Vagina (tissue), 2 donors: ENCODE measurements around the gene ATP6V0E2. TPM values are rescaled to one million over a fixed set of nuclear protein-coding genes. Genes with fewer than 3 reads are reported as not detected.
"Not testable (repeated sequence)": the region's sequence is repeated elsewhere in the genome, so short reads cannot be mapped to it uniquely, and the experiment has no call there.

Experiments
- DNase-seq, 2 donors: peaks; one replicate each; pipeline ENCODE4 v3.0.0-alpha.2; 2017; ENCODE audit errors: extremely low spot score in 2 of 2
- H3K27ac ChIP-seq: fragments of 200-600 bp; sonication (generic); one replicate; pipeline ENCODE4 v1.5.1; 2019
- H3K27me3 ChIP-seq: fragments of 200-600 bp; sonication (generic); one replicate; pipeline ENCODE4 v1.5.1; 2019
- H3K36me3 ChIP-seq, 2 donors: fragments of 200-600 bp; sonication (generic); one replicate each; pipeline ENCODE4 v1.5.1; 2017 to 2019
- H3K4me1 ChIP-seq: fragments of 200-600 bp; sonication (generic); one replicate; pipeline ENCODE4 v1.5.1; 2019
- H3K4me3 ChIP-seq, 2 donors: fragments of 200-600 bp; sonication (generic); 1 replicate in 1 of 2; 2 replicates in 1 of 2; pipeline ENCODE4 v1.5.1; 2016 to 2019
- H3K9me3 ChIP-seq: fragments of 200-600 bp; sonication (generic); one replicate; pipeline ENCODE4 v1.5.1; 2019
- POLR2A ChIP-seq, 2 donors: fragments of 450-650 bp; IDR thresholded peaks; one replicate each; pipeline ENCODE4 v1.6.1; 2017; ENCODE audit warnings: antibody characterized with exemption in 2 of 2, mild to moderate bottlenecking in 2 of 2, moderate library complexity in 2 of 2
- POLR2AphosphoS5 ChIP-seq, 2 donors: sonication (generic); formaldehyde crosslinking; IDR thresholded peaks; one replicate each; pipeline ENCODE4 v1.9.0; 2017; ENCODE audit warnings: antibody characterized with exemption in 2 of 2, mild to moderate bottlenecking in 2 of 2, low read depth in 1 of 2; ENCODE audit not compliant: insufficient read depth in 1 of 2
- intact Hi-C: fragments of 100-400 bp; cut with DNase I; formaldehyde crosslinking; loops from one replicate; pipeline ENCODE4 v1.15.1; 2023
- total RNA-seq: library from RNA; depleted of rRNA; stranded (reverse); fragments of >200 nt; gene quantifications from one replicate; pipeline ENCODE4 v1.2.3, GENCODE V29; 2016
- TF ChIP-seq, protein P1 (sequence below), 3 experiments: fragments of 450-650 bp in 2 of 3; fragments of 200-600 bp in 1 of 3; sonication (generic) in 1 of 3; IDR thresholded peaks; one replicate each; pipeline ENCODE4 v1.5.1; 2017 to 2019; ENCODE audit warnings: antibody characterized with exemption in 3 of 3, mild to moderate bottlenecking in 2 of 3, moderate library complexity in 2 of 3

Gene ATP6V0E2
- total RNA-seq, 1 donor from 2014 or later, result 13.3 TPM

- no peak overlapping the region for H3K27ac ChIP-seq
- no peaks in the 10 kb centered on the region for H3K9me3 ChIP-seq
- H3K4me1 ChIP-seq, result no peaks in the 10 kb centered on the region
- no peak overlapping the region for H3K4me3 ChIP-seq
- no peak for DNase-seq
- TF ChIP-seq POLR2A (IDR thresholded peaks at IDR 0.05) (no peak), POLR2AphosphoS5 (IDR thresholded peaks at IDR 0.05; ENCODE audit: insufficient read depth in 1 of 2, low read depth in 1 of 2) (no peak)
- TF ChIP-seq, protein P1, sequence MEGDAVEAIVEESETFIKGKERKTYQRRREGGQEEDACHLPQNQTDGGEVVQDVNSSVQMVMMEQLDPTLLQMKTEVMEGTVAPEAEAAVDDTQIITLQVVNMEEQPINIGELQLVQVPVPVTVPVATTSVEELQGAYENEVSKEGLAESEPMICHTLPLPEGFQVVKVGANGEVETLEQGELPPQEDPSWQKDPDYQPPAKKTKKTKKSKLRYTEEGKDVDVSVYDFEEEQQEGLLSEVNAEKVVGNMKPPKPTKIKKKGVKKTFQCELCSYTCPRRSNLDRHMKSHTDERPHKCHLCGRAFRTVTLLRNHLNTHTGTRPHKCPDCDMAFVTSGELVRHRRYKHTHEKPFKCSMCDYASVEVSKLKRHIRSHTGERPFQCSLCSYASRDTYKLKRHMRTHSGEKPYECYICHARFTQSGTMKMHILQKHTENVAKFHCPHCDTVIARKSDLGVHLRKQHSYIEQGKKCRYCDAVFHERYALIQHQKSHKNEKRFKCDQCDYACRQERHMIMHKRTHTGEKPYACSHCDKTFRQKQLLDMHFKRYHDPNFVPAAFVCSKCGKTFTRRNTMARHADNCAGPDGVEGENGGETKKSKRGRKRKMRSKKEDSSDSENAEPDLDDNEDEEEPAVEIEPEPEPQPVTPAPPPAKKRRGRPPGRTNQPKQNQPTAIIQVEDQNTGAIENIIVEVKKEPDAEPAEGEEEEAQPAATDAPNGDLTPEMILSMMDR (IDR thresholded peaks at IDR 0.05), result no peak
- no peaks in the 10 kb centered on the region for H3K27me3 ChIP-seq
- intact Hi-C loops, result no loop called here
- H3K36me3 ChIP-seq, result no peaks in the 10 kb centered on the region
These were observed 11.6 kb downstream of the ATP6V0E2 start for GRCh38 chr7:149885191-149886017.

DNA sequence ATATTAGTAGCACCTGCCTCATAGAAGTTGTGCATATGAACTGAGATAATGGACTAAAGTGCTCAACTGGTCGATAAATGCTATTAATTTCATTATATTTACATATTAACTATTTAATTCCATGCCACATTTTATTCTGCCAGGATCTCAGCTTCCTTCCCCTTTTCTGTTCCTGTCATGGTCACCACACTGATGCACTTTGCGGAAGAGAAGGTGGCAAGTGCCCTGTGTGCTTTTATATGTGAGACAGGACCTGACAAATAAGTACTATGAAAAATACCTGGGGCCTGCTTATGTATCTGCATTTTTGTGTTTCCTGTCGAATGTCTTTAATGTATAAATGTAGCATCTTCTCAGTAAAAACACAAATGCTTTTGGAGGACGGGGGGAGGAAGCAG lies 12.2 kb downstream of the ATP6V0E2 start:
- no peak for TF ChIP-seq POLR2A (IDR thresholded peaks at IDR 0.05)
- TF ChIP-seq POLR2AphosphoS5 (IDR thresholded peaks at IDR 0.05; ENCODE audit: insufficient read depth in 1 of 2, low read depth in 1 of 2), result no peak
- TF ChIP-seq, protein P1 (IDR thresholded peaks at IDR 0.05), result no peak
- Histone ChIP-seq H3K36me3 (no peaks in the 10 kb centered on the region), H3K4me1 (no peaks in the 10 kb centered on the region), H3K9me3 (no peaks in the 10 kb centered on the region), H3K27me3 (no peaks in the 10 kb centered on the region), H3K27ac (no peak overlapping the region), H3K4me3 (no peak overlapping the region)
- intact Hi-C loops, result no loop called here
- no peak for DNase-seq

DNA sequence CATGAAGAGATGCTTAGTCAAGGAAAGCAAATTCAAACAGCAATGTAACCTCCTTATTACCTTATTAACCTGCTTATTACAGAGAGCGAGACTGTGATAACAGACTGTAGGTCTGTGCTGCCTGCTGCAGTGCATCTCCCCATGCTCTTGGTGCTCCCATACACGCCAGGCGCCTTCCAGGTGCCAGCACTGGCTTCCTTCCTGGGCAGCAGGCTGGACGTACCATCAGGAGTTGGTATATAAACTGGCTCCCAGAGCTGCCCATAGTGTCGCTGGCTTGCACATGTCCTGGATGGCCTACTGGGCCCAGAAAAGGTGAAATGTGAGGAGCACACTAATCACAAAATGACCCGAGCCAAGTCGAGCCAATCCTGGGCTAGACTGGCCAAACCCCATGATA lies 13.5 kb downstream of the ATP6V0E2 start:
- Histone ChIP-seq H3K4me3 (no peak overlapping the region), H3K4me1 (no peaks in the 10 kb centered on the region), H3K27me3 (no peaks in the 10 kb centered on the region), H3K9me3 (no peaks in the 10 kb centered on the region), H3K36me3 (no peaks in the 10 kb centered on the region), H3K27ac (no peak overlapping the region)
- TF ChIP-seq POLR2AphosphoS5 (IDR thresholded peaks at IDR 0.05; ENCODE audit: insufficient read depth in 1 of 2, low read depth in 1 of 2) (no peak), POLR2A (IDR thresholded peaks at IDR 0.05) (no peak)
- TF ChIP-seq, protein P1 (IDR thresholded peaks at IDR 0.05), result no peak
- intact Hi-C loops, result no loop called here
- DNase-seq, result no peak

DNA sequence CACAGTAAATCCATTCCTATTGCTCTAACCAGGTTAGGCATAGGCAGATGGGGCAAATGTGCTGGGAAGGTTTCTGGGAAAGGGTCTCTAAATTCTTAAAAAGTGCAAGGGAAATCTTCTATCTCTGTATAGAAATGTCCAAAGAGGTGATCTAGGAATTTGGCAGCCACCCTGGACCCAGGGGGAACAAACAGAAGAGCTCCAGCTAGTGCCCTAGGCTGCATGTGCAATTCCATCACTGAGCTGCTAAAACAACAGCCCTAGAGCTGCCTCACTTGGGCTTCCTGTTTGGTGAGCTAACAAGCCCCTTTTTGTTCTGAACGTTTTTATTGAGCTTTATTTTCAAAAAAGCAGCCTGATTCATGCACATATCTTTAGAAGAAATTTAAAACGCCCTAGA lies 16.9 kb downstream of the ATP6V0E2 start:
- H3K36me3 ChIP-seq, intact Hi-C loops, H3K27ac ChIP-seq, H3K27me3 ChIP-seq, H3K9me3 ChIP-seq, DNase-seq, H3K4me3 ChIP-seq, H3K4me1 ChIP-seq: not testable (repeated sequence)

- intact Hi-C loops, H3K4me3 ChIP-seq, H3K36me3 ChIP-seq, H3K4me1 ChIP-seq, H3K27ac ChIP-seq, H3K9me3 ChIP-seq, H3K27me3 ChIP-seq, DNase-seq: not testable (repeated sequence)
These were observed 21.2 kb downstream of the ATP6V0E2 start for GRCh38 chr7:149894957-149895356.

DNA sequence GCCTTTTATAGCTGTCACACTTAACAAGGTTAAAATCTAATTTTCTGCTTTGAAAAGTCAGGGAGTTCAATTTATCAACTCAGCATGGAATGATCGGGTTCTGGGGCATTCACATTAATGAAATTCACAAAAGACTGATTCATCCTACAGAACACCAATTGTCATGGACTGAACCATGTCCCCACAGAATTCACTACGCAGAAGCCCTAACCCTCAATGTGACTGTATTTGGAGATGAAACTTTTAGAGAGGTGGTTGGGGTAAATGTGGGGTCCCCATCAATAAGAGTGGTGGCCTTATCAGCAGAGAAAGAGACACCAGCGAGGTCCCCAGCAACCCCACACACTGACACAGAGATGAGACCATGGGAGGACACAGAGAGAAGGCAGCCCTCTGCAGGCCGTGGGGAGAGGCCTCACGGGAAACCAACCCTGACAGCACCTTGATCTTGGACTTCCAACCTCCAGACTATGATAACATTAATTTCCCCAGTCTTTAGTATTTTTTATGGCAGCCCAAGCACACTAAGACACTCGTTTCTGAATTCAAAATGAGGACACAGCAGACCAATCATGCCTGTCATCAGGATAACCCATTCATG lies 34.1 kb downstream of the ATP6V0E2 start:
- intact Hi-C loops, H3K27ac ChIP-seq: not testable (repeated sequence)

GRCh38 chr7:149910219-149910618 lies 36.5 kb downstream of the ATP6V0E2 start:
- H3K4me1 ChIP-seq, H3K36me3 ChIP-seq, intact Hi-C loops, H3K27me3 ChIP-seq, H3K27ac ChIP-seq, H3K9me3 ChIP-seq, H3K4me3 ChIP-seq, DNase-seq: not testable (repeated sequence)

More for the DNA sequence above, 34.1 kb downstream of the ATP6V0E2 start:
- not testable (repeated sequence) for H3K36me3 ChIP-seq, H3K27me3 ChIP-seq, DNase-seq, H3K9me3 ChIP-seq, H3K4me3 ChIP-seq, H3K4me1 ChIP-seq

DNA sequence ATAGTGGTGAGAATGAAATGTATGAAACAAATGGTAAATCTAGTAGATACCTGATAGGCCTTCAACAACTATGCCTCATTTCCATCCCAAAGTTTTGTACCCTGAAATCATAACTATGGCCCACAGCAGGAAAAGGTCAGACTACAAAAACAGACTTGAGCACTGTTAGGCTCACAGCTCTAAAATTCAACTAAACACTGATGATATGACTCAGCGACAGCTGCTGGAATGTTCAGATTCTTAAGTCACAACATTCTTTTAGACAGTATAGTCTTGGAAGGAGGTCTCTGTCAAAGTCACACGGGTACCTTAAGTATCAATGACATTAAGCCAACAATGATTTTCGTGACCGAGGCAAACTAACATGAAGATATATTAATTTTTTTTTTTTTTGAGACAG lies 38.4 kb downstream of the ATP6V0E2 start:
- intact Hi-C loops, DNase-seq, H3K9me3 ChIP-seq, H3K27me3 ChIP-seq, H3K36me3 ChIP-seq, H3K4me1 ChIP-seq, H3K27ac ChIP-seq, H3K4me3 ChIP-seq: not testable (repeated sequence)

DNA sequence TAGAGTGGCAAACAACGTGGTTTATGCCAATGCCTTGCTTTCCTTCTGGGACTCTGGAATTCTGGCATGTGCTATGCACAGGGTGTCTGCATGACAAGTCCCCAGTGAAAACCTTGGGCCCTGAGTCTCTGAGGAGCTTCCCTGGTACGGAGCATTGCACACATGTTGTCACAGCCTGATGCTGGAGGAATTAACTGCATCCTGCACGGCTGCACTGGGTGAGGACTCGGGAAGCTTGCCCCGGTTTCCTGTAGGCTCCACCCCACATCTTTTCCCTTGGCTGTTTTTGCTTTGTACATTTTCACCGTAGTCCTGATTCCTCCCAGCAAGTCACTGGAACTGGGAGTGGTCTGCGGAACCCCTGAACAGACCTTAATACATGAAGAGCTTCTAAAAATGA lies 52.6 kb downstream of the ATP6V0E2 start:
- intact Hi-C loops, H3K27me3 ChIP-seq, H3K27ac ChIP-seq, DNase-seq, H3K4me3 ChIP-seq, H3K36me3 ChIP-seq, H3K4me1 ChIP-seq, H3K9me3 ChIP-seq: not testable (repeated sequence)
